Measurements from ENCODE around the gene TP53. TPM values are rescaled to one million over a fixed set of nuclear protein-coding genes. Genes with fewer than 3 reads are reported as not detected.

Gene TP53
- total RNA-seq, 1 experiment from 2014 or later, result 119 TPM

DNA sequence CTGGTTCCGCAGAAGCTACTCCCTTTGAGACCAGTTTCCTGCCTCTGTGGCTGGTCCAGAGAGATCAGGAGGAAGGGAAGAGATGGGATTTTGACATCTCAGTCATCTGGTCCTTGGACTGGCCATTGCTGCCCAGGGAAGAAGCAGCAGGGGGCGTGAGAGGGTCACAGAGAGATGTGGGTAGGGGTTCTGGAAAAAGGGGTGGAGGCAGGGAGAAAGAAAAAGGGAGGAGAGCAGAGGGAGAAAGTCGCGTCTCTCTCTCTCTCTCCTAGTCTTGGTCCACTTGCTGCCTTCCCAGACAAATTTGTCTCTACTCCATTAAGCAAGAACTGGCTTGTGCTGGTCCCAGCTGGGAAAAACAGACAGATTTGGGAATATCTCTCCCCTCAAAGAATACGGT is 52.9 kb downstream of the TP53 start:
- DNase-seq, result peak; percentile 24
- CTCF ChIA-PET, result no interaction called here
- Mint-ChIP-seq H3K4me3 (ENCODE audit: low read depth, unreplicated experiment) (no peak overlapping the region), H3K27me3 (ENCODE audit: unreplicated experiment) (peaks cover 24% of the 10 kb centered on the region), H3K36me3 (ENCODE audit: insufficient read depth, unreplicated experiment) (peaks cover 6% of the 10 kb centered on the region), H3K4me1 (ENCODE audit: low read depth, unreplicated experiment) (no peaks in the 10 kb centered on the region), H3K27ac (ENCODE audit: unreplicated experiment) (no peak overlapping the region), H3K9me3 (ENCODE audit: low read depth, unreplicated experiment) (no peaks in the 10 kb centered on the region)
- TF ChIP-seq, protein P1, sequence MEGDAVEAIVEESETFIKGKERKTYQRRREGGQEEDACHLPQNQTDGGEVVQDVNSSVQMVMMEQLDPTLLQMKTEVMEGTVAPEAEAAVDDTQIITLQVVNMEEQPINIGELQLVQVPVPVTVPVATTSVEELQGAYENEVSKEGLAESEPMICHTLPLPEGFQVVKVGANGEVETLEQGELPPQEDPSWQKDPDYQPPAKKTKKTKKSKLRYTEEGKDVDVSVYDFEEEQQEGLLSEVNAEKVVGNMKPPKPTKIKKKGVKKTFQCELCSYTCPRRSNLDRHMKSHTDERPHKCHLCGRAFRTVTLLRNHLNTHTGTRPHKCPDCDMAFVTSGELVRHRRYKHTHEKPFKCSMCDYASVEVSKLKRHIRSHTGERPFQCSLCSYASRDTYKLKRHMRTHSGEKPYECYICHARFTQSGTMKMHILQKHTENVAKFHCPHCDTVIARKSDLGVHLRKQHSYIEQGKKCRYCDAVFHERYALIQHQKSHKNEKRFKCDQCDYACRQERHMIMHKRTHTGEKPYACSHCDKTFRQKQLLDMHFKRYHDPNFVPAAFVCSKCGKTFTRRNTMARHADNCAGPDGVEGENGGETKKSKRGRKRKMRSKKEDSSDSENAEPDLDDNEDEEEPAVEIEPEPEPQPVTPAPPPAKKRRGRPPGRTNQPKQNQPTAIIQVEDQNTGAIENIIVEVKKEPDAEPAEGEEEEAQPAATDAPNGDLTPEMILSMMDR (IDR thresholded peaks at IDR 0.05; ENCODE audit: unreplicated experiment), result no peak
- intact Hi-C loops (cut with micrococcal nuclease; ENCODE audit: unreplicated experiment), result loop anchor here (5.0 kb wide), 1 partner anchor 53 kb away; the partner anchor contains the start of genes TP53 and WRAP53
- no TSS peak for BruUV-seq (replicated peaks)

DNA sequence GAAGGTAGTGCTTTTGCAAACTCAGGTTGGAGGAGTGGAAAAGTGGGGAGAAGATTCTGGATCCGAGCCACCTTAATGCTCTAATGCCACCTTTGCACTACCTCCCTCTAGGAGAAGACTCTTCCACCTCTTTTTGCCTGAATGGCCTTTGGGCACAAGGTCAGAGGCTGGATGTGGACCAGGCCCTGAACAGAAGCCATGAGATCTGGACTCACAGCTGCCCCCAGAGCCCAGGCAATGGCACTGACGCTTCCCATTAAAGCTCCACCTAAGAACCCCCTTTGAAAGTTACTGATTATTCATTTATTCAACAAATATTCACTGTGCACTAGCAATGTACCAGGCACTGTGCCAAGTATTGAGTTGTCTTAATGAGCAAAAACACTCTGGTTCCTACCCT is 54.2 kb downstream of the TP53 start:
- H3K4me3 Mint-ChIP-seq (ENCODE audit: low read depth, unreplicated experiment), result no peak overlapping the region
- no peaks in the 10 kb centered on the region for H3K9me3 Mint-ChIP-seq (ENCODE audit: low read depth, unreplicated experiment)
- no peak overlapping the region for H3K27ac Mint-ChIP-seq (ENCODE audit: unreplicated experiment)
- intact Hi-C loops (cut with micrococcal nuclease; ENCODE audit: unreplicated experiment), result loop anchor here (5.0 kb wide), 1 partner anchor 54 kb away; the partner anchor contains the start of genes TP53 and WRAP53
- DNase-seq, result no peak
- peaks cover 6% of the 10 kb centered on the region for H3K36me3 Mint-ChIP-seq (ENCODE audit: insufficient read depth, unreplicated experiment)
- TF ChIP-seq, protein P1 (IDR thresholded peaks at IDR 0.05; ENCODE audit: unreplicated experiment), result no peak
- no TSS peak for BruUV-seq (replicated peaks)
- H3K4me1 Mint-ChIP-seq (ENCODE audit: low read depth, unreplicated experiment), result no peaks in the 10 kb centered on the region
- peaks cover 24% of the 10 kb centered on the region for H3K27me3 Mint-ChIP-seq (ENCODE audit: unreplicated experiment)
- CTCF ChIA-PET, result interaction anchor here (0.5 to 1.3 kb wide), 5 partner anchors 8 to 168 kb away, joined by 3 to 4 read pairs (median 3); no protein-coding TSS in a partner anchor

DNA sequence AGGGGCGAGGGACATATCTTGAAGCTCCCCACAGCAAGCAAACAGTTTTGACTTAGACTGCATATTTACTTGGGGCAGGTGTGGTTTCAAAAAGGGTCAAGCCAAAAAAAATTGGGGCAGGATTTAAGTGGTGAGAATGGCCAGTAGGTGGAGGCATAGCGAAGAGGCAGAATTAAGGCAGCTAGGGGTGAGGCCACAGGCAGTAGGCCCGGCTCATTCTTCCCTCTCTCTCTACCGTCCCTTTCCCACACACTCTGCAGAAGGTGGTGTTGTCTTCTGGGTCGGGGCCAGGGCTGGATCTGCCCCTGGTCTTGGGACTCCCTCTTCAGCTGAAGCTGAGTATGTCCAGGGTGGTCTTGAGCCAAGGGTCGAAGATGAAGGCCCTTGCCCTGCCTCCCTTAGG is 54.8 kb downstream of the TP53 start:
- BruUV-seq (replicated peaks), result no TSS peak
- H3K9me3 Mint-ChIP-seq (ENCODE audit: low read depth, unreplicated experiment), result no peaks in the 10 kb centered on the region
- no peaks in the 10 kb centered on the region for H3K4me1 Mint-ChIP-seq (ENCODE audit: low read depth, unreplicated experiment)
- no peak overlapping the region for H3K4me3 Mint-ChIP-seq (ENCODE audit: low read depth, unreplicated experiment)
- H3K36me3 Mint-ChIP-seq (ENCODE audit: insufficient read depth, unreplicated experiment), result peaks cover 8% of the 10 kb centered on the region
- TF ChIP-seq, protein P1 (IDR thresholded peaks at IDR 0.05; ENCODE audit: unreplicated experiment), result peak; percentile 43
- peak; percentile 25 for DNase-seq
- peaks cover 24% of the 10 kb centered on the region for H3K27me3 Mint-ChIP-seq (ENCODE audit: unreplicated experiment)
- CTCF ChIA-PET, result interaction anchor here (0.5 to 1.3 kb wide), 5 partner anchors 10 to 167 kb away, joined by 3 to 4 read pairs (median 3); no protein-coding TSS in a partner anchor
- intact Hi-C loops (cut with micrococcal nuclease; ENCODE audit: unreplicated experiment), result loop anchor here (5.0 kb wide), 1 partner anchor 55 kb away; the partner anchor contains the start of genes TP53 and WRAP53
- H3K27ac Mint-ChIP-seq (ENCODE audit: unreplicated experiment), result no peak overlapping the region

DNA sequence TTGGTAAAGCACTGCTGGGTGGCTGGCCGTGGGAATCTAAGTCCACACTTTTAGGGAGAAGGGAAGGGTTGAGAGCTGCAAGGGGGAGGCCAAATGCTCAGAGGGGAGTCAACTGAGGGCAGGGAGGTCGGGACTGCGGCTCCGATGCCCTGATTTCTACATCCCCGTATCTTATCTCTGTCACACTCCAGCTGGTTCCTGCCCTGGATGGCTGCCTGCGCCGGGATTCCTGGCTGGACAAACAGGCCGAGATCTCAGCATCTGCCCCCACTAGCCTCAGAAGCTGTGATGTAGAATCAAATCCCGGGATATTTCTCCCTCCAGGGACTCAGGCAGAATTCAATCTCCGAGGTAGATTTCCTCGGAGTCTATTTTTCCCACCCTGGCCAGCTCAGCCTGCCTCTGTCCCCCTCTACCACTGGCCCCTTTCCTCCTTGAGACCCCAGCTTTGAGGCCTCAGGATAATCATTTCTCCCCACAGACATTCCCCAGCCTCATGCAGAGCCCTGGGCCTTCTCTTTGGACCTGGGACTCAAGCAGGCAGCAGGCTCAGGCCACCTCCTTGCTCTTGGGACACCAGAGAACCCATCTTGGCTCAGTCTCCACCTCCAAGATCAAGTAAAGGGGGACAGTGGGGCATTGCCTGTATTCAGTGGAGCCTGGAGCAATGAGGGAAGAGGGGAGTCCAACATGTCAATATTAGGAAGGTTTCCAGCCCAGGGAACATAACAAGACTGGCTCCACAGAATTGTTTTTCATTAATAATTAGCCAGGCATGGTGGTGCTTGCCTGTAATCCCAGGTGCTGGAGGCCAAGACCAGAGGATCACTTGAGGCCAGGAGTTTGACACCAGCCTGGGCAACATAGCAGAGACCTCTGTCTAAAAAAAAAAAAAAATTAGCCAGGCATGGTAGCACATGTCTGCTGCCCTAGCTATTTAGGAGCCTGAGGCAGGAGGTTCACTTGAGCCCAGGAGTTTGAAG is 55.6 kb downstream of the TP53 start:
- H3K36me3 Mint-ChIP-seq (ENCODE audit: insufficient read depth, unreplicated experiment), result peaks cover 16% of the 10 kb centered on the region
- no peaks in the 10 kb centered on the region for H3K9me3 Mint-ChIP-seq (ENCODE audit: low read depth, unreplicated experiment)
- CTCF ChIA-PET, result interaction anchor here (0.6 to 1.0 kb wide), 2 partner anchors 14 to 101 kb away, joined by 3 read pairs; no protein-coding TSS in a partner anchor
- H3K27ac Mint-ChIP-seq (ENCODE audit: unreplicated experiment), result no peak overlapping the region
- intact Hi-C loops (cut with micrococcal nuclease; ENCODE audit: unreplicated experiment), result loop anchor here (5.0 kb wide), 1 partner anchor 56 kb away; the partner anchor contains the start of genes TP53 and WRAP53
- H3K4me3 Mint-ChIP-seq (ENCODE audit: low read depth, unreplicated experiment), result no peak overlapping the region
- TF ChIP-seq, protein P1 (IDR thresholded peaks at IDR 0.05; ENCODE audit: unreplicated experiment), result no peak
- peaks cover 22% of the 10 kb centered on the region for H3K27me3 Mint-ChIP-seq (ENCODE audit: unreplicated experiment)
- no peaks in the 10 kb centered on the region for H3K4me1 Mint-ChIP-seq (ENCODE audit: low read depth, unreplicated experiment)
- BruUV-seq (replicated peaks), result no TSS peak
- DNase-seq, result no peak

All from Calu3 (cell line).